Measurements from ENCODE around the gene SLC9A3. TPM values are rescaled to one million over a fixed set of nuclear protein-coding genes. Genes with fewer than 3 reads are reported as not detected.

SLC9A3 gene
- polyA plus RNA-seq, 3 donors = 0.31 to 0.42 (median 0.36) TPM

DNA sequence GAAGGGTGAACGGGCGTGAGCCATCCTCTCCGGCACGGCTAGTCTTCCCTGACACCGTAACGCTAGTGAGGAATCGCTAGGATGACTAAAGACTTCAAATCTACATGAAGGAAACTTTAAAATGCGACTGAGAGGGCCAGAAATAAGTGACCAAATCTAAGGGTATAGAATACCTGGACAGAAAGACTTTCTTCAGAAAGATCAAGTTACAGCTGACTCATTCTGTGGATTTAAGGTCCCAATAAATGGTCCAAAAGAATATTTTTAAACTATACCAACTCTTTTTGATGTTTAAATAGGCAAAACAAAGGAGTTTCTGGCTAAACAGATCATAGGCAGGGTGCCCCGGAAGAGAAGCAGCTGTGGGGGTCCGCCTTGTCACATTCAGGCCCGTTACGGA, 49.0 kb upstream of the SLC9A3 start:
- H3K36me3 ChIP-seq (replicated peaks in 1 of 2; ENCODE audit: control insufficient read depth in 1 of 2, insufficient read depth in 2 of 2, low read length in 2 of 2) = no peaks in the 10 kb centered on the region
- peaks cover 6 to 13% of the 10 kb centered on the region in 2 donors for H3K9me3 ChIP-seq (replicated peaks in 1 of 2; ENCODE audit: control insufficient read depth in 1 of 2, insufficient read depth in 1 of 2, low read length in 2 of 2)
- H3K4me2 ChIP-seq (replicated peaks; ENCODE audit: extremely low read depth, low read length, poor library complexity, severe bottlenecking) = no peak overlapping the region
- TF ChIP-seq, protein P1, sequence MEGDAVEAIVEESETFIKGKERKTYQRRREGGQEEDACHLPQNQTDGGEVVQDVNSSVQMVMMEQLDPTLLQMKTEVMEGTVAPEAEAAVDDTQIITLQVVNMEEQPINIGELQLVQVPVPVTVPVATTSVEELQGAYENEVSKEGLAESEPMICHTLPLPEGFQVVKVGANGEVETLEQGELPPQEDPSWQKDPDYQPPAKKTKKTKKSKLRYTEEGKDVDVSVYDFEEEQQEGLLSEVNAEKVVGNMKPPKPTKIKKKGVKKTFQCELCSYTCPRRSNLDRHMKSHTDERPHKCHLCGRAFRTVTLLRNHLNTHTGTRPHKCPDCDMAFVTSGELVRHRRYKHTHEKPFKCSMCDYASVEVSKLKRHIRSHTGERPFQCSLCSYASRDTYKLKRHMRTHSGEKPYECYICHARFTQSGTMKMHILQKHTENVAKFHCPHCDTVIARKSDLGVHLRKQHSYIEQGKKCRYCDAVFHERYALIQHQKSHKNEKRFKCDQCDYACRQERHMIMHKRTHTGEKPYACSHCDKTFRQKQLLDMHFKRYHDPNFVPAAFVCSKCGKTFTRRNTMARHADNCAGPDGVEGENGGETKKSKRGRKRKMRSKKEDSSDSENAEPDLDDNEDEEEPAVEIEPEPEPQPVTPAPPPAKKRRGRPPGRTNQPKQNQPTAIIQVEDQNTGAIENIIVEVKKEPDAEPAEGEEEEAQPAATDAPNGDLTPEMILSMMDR (IDR thresholded peaks at IDR 0.05) = no peak
- no peak overlapping the region for H3K27ac ChIP-seq (ENCODE audit: low read depth in 1 of 2, low read length in 2 of 2)
- H3K79me2 ChIP-seq (ENCODE audit: insufficient read depth, low read length) = no peaks in the 10 kb centered on the region
- Mint-ChIP-seq H3K27ac (no peak overlapping the region), H3K27me3 (ENCODE audit: low read depth in 3 of 3) (peaks cover 15 to 46% (median 15%) of the 10 kb centered on the region in 3 donors), H3K36me3 (no peaks in the 10 kb centered on the region), H3K4me1 (no peaks in the 10 kb centered on the region), H3K4me3 (no peak overlapping the region), H3K9me3 (peaks cover 3 to 28% (median 15%) of the 10 kb centered on the region in 7 donors)
- intact Hi-C loops (cut with micrococcal nuclease) = no loop called here
- no peak overlapping the region for H2AFZ ChIP-seq (ENCODE audit: insufficient read depth, low read depth, low read length, poor library complexity, severe bottlenecking)
- no peaks in the 10 kb centered on the region for H3K4me1 ChIP-seq (ENCODE audit: control insufficient read depth in 1 of 2, insufficient read depth in 2 of 2, low read length in 2 of 2)
- 92% methylated on average over 8 of the region's 12 CpGs for WGBS (ENCODE audit: insufficient coverage)
- peaks cover 0 to under 1% of the 10 kb centered on the region in 2 donors for H3K27me3 ChIP-seq (ENCODE audit: control insufficient read depth in 2 of 2, insufficient read depth in 2 of 2, low read length in 2 of 2)
- no peak overlapping the region for H3K4me3 ChIP-seq (replicated peaks in 1 of 3; ENCODE audit: low read depth in 2 of 3, low read length in 3 of 3)
- DNase-seq = no peak
- H3K9ac ChIP-seq (ENCODE audit: insufficient read depth, low read length, poor library complexity, severe bottlenecking) = no peak overlapping the region
- H4K20me1 ChIP-seq (ENCODE audit: insufficient read depth, low read length) = no peaks in the 10 kb centered on the region

DNA sequence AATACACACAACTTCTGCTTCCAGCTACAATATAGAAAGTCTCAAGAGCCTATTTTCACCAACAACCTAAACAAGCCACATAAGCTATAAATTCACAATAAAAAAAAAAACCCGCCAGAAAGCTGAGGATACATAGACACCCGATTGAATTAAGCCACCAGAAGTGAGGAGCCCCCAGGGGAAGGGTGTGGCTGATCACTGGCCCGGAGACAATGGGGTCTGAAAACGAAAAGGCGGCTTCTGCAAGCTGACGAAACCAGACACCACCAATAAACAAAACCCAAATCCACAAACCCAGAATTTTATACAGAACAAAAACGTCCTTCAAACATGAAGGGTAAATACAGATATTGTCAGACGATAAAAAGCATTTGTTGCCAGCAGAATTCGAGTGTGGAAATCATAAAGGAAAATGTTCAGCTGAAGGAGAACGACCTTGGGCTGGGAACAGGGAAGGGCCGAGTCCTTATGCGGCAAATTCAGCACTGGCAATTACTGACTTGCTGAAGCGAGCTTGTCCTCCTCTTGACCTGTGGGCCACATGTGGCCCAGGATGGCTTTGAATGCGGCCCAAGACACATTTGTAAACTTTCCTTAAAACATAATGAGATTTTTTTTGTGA, 48.3 kb upstream of the SLC9A3 start:
- Histone ChIP-seq H3K9ac (ENCODE audit: insufficient read depth, low read length, poor library complexity, severe bottlenecking) (no peak overlapping the region), H2AFZ (ENCODE audit: insufficient read depth, low read depth, low read length, poor library complexity, severe bottlenecking) (no peak overlapping the region), H3K4me3 (replicated peaks in 1 of 3; ENCODE audit: low read depth in 2 of 3, low read length in 3 of 3) (no peak overlapping the region), H3K27me3 (ENCODE audit: control insufficient read depth in 2 of 2, insufficient read depth in 2 of 2, low read length in 2 of 2) (peaks cover 0 to 2% of the 10 kb centered on the region in 2 donors), H3K4me2 (replicated peaks; ENCODE audit: extremely low read depth, low read length, poor library complexity, severe bottlenecking) (no peak overlapping the region), H3K27ac (ENCODE audit: low read depth in 1 of 2, low read length in 2 of 2) (no peak overlapping the region), H3K4me1 (ENCODE audit: control insufficient read depth in 1 of 2, insufficient read depth in 2 of 2, low read length in 2 of 2) (no peaks in the 10 kb centered on the region), H3K36me3 (replicated peaks in 1 of 2; ENCODE audit: control insufficient read depth in 1 of 2, insufficient read depth in 2 of 2, low read length in 2 of 2) (no peaks in the 10 kb centered on the region), H3K79me2 (ENCODE audit: insufficient read depth, low read length) (no peaks in the 10 kb centered on the region), H4K20me1 (ENCODE audit: insufficient read depth, low read length) (no peaks in the 10 kb centered on the region), H3K9me3 (replicated peaks in 1 of 2; ENCODE audit: control insufficient read depth in 1 of 2, insufficient read depth in 1 of 2, low read length in 2 of 2) (peaks cover 6 to 12% of the 10 kb centered on the region in 2 donors)
- Mint-ChIP-seq H3K4me3 (no peak overlapping the region), H3K9me3 (peaks cover 3 to 25% (median 15%) of the 10 kb centered on the region in 7 donors), H3K27ac (no peak overlapping the region), H3K36me3 (no peaks in the 10 kb centered on the region), H3K4me1 (no peaks in the 10 kb centered on the region), H3K27me3 (ENCODE audit: low read depth in 3 of 3) (peaks cover 17 to 49% (median 18%) of the 10 kb centered on the region in 3 donors)
- DNase-seq = no peak
- intact Hi-C loops (cut with micrococcal nuclease) = no loop called here
- 85% methylated on average over 6 of the region's 14 CpGs for WGBS (ENCODE audit: insufficient coverage)
- TF ChIP-seq, protein P1 (IDR thresholded peaks at IDR 0.05) = no peak
